Measurements from ENCODE around the gene KMT2C.
"Not testable (repeated sequence)": the region's sequence is repeated elsewhere in the genome, so short reads cannot be mapped to it uniquely, and the experiment has no call there.

Gene KMT2C

DNA sequence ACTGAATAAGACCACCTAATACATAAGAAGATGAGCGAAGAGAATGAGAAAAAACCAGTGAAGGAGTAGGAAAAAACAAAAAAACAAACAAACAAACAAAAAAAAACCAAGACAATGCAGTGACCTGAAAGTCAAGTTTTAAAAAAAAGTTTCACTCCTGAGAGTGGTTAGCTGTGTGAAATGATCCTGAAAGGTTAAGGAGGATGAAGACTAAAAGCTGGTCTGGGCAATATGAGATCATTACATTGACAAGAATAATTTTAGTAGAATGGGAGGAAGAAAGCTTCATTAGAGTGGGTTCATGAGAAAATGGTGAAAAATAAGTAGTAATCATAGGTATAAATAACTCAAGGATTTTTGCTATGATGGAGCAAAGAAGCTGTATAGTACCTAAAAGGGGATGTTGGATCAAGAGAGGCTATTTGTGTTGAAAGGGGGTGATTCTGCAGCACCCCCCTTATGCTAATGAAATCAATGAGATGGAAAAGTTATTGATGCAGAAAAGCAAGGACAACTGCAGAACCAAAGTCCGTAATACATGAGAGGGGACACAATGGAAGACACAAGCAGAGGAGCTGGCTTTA is 80.2 kb downstream of the KMT2C start:
- DNase-seq (ENCODE audit: low spot score): no peak

DNA sequence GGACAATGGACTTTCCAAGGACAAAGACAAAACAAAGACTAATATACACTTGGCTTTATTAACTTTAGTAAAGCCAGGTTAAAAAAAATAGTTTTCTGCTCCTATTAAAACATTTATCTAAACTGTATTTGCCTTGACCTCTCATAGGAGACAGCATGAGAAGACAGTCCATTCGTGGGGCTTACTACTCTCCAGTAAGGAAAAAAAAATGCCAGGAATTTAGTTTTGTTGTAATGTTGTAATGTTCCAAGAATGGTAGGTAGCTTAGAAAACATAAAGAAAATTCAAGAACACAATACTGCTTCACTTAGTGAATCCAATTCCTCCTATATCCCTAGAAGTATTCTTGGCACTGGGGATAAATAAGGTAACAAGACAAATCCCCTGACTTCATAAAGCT is 81.7 kb downstream of the KMT2C start:
- DNase-seq (ENCODE audit: low spot score): no peak

DNA sequence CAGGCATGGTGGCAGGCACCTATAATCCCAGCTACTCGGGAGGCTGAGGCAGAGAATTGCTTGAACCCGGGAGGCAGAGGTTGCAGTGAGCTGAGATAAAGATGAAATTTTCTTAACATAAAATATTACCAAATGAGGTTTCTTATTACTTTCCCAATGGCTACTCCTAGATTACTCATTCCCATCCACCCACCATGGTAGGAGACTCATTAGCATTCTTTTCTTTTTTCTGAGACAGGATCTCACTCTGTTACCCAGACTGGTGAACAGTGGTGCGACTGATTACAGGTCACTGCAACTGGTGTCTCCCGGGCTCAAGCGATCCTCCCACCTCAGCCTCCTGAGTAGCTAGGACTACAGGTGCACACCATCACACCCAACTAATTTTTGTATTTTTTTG is 82.5 kb downstream of the KMT2C start:
- not testable (repeated sequence) for DNase-seq (ENCODE audit: low spot score)

DNA sequence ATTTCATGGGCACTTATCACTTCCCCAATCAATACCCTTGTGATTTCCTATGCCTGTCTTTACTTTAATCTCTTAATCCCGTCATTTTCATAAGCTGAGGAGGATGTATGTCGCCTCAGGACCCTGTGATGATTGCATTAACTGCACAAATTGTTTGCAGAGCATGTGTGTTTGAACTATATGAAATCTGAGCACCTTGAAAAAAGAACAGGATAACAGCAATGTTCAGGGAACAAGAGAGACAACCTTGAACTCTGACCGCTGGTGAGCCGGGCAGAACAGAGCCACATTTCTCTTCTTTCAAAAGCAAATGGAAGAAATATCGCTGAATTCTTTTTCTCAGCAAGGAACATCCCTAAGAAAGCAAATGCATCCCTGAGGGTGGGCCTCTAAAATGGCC is 84.1 kb downstream of the KMT2C start:
- DNase-seq (ENCODE audit: low spot score): not testable (repeated sequence)

DNA sequence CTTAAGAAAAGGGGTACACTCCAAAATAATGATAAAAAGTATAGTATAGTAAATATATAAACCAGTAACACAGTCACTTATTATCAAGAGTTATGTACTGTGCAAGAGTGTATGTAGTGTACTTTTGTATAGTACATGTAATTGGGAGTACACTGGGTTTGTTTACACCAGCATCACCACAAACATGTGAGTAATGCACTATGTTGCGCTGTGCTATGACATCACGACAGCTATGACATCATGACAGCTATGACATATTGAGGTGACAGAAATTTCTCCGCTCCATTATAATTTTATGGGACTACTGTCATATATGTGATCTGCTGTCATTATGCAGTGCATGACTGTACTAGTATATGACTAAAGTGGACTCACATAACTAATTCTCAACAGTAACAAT is 84.6 kb downstream of the KMT2C start:
- DNase-seq (ENCODE audit: low spot score): no peak

DNA sequence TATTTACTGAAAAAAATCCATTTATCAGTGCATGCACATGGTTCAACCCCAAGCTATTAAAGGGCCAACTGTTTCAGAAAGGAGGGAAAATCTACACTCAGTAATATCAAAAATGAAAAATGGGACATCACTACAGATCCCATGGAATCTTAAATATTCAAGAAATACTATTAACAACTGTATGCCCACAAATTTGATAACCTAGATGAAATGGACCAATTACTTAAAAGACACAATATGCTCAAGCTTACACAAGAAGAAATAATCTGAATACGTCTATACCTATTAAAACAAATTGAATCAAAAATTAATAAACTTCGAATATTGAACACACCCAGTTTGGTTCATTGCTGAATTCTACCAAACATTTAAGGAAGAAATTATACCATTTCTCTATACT is 87.9 kb downstream of the KMT2C start:
- no peak for DNase-seq (ENCODE audit: low spot score)

DNA sequence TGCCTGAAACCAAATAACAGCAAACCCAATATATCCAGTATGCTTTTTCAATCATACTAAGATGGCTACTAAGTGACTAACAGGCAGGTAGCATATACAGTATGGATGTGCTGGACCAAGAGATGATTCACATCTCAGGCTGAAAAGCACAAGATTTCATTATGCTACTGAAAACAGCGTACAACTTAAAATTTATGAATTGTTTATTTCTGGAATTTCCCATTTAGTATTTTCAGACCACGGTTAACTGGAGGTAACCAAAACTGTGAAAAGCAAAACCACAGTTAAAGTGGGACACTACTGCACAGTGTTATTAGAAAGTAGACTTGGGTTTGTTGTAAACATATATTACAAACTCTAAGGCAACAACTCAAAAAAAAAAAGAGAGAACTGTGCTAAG is 91.5 kb downstream of the KMT2C start:
- DNase-seq (ENCODE audit: low spot score): no peak

DNA sequence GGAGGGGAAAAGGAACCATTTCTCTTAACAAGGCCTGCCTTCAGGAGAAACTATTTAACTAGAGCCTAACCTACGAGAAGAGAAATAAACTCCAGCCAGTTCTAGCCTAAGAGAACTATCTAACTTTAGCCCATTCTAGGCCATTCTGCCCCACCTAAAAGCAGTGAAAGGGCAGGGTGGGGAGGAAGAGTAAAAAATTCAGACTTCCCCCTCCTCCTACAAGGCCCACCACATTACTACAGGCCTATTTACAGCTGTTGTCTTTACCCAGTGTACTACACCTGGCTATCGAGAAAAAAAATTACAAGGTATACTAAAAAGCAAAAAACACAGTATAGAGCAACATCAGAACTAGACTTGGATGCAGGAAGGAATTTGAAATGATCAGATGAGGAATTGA is 93.0 kb downstream of the KMT2C start:
- no peak for DNase-seq (ENCODE audit: low spot score)

DNA sequence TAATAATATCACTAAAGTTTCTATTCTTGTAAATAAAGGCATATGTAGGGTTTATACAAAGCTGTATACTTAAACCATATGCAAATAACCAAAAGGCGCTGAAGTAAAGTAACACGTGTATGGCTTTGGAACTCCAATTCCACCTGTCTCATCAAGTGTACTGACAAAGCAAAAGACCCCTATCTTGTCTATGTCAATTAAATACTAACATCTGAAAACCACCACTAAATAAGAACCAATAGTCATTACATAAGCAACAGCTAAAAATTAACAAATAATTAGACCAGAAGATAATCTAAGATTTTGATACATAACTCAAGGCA is 93.9 kb downstream of the KMT2C start:
- DNase-seq (ENCODE audit: low spot score): no peak

DNA sequence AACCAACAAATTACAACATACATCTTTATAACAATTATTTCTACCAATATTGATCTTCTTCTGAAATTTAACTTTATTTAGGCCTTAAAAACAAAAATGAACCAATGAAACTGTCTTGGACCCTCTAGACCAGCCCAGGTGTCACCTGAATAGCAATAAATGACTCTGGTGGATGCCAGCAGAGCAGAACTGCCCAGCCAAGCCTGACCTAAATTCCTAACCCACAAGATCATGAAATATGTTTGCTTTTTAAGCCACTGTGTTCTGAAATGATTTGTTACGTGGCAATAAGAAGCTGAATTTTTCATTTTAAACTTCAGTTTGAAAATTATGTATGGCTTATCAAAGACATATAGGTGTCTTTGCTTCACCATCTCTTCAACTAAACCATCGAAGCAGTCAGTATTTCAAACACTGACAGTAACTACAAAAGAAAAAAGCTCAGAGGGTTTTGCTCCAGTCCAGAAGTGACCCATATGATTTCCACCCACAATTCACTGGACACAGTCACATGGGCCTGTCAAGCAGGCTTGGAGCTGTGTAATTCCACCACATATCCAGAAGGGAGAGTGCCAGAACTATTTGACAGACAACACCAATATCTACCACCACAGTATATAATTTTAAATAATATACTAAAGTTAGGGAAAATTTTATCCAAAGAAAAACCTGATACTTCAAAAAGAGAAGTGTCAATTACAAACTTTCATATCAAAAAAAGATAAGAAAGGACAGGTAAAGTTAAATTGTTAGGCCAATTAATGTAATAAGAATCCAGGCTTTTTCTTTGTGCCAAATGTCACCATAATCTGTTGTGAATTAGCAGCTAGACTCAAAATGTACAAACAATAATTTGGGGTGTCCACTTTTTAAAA is 94.5 kb downstream of the KMT2C start:
- DNase-seq (ENCODE audit: low spot score): no peak

DNA sequence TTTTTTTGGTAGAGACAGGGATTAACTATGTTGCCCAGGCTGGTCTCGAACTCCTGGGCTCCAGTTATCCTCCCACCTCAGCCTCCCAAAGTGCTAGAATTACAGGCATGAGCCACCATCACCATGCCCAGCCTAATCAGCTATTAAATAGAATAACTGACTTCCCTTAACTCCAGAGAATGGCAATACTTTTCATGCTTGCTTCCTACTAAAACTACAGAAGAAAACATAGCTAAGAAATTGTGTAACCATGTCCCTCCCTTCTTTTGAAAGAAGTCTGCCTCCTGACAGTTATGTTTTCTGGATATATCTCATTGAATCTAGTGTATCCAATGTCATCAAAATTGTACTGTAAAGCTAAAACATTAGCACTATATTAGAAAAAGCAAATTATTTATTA is 95.6 kb downstream of the KMT2C start:
- DNase-seq (ENCODE audit: low spot score): no peak

DNA sequence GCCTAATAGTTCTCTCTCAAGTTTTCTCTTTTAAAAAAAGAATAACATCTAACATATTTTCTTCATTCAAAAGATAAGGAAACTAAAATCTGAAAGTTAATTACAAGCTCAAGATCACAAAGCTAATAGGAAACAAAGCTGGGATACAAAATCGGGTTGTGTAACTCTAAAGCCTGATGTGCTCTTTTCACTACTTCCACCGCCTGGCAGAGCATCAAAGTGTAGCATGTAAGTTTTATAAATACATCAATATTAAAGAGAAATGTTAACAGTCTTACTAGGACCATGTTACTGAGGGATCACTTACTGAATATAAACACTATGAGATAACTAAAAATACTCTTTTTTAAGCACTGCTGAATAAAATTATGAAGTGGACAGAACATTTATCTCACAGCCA is 97.2 kb downstream of the KMT2C start:
- no peak for DNase-seq (ENCODE audit: low spot score)

DNA sequence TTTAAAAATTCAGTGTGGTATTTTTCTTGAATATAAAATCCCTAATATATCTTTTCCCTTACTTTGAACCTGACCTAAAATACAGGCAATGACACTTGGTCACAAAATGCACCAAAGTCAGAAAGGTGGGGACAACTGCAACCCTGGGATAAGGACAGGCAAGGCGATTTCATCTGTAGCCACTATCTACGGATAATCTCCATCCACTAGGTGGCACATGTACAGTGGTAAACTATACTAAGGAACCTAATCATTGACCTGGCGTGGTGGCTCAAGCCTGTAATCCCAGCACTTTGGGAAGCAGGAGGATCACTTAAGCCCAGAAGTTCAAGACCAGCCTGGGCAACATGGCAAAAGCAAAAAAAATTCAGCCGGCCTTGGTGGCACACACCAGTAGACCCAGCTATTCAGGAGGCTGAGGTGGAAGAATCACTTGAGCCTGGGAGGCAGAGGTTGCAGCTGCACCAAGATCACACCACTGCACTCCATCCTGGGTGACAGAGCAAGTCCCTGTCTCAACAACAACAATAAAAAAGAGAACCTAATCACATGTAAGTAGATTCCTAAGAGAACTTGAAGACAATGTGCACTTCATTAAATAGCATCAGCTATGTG is 98.9 kb downstream of the KMT2C start:
- DNase-seq (ENCODE audit: low spot score): no peak

DNA sequence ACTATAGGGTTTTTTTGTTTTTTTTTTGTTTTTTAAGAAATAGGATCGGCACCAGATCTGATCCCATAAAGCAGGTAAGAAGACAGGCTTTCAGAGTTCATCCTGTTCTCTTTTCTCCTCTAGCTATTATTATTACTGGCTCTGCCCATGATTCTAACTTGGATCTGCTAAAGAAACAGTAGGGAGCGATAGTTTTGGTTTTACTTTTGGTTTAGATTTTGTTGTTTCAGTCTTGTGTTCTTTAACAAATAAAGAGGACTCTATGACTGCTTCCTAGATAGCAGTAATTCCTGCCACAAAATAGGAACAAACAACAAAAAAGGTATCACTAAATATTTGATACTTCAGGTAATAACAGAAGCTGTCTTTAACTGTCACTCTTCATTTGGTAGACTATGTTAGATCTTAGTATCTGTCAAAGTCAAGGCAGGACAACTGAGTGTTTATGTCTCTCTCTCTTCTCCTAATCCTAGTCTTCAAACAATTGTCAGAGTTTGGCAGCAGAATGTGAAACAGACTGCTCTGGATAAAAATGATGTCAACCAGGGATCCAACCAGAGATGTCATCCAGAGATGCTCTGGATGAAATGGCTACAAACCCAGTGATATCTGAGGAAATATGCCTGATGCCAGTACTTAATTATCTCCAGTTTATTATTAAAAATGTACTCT is 99.8 kb downstream of the KMT2C start:
- DNase-seq (ENCODE audit: low spot score): no peak

DNA sequence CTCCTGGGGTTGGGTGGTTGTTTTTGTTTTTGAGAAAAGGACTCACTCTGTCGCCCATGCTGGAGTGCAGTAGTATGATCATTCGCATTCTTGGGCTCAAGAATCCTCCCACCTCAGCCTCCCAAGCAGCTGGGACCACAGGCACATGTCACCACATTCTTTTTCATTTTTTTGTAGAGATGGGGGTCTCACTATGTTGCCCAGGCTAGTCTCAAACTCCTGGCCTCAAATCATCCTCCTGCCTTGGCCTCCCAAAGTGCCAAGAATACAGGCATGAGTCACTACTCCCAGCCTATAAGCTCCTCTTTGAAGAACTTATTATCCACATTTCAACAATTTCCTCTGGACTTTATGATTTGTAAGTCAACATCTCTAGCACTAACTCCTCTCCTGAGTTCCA is 102.7 kb downstream of the KMT2C start:
- DNase-seq (ENCODE audit: low spot score): no peak

DNA sequence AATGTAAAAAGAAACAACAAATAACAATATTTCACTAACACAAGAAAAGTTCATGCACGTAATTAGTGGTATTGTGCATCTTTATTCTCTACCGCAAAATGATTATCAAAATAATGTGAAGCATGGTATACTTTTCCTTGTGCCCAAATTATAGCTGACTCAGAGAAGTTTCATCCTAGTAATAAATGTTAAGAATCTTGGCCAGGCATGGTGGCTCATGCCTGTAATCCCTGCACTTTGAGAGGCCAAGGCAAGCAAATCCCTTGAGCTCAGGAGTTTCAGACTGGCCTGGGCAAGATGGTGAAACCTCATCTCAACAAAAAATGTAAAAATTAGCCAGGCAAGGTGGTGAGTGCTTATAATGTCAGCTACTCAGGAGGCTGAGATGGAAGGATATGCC is 105.0 kb downstream of the KMT2C start:
- no peak for DNase-seq (ENCODE audit: low spot score)

DNA sequence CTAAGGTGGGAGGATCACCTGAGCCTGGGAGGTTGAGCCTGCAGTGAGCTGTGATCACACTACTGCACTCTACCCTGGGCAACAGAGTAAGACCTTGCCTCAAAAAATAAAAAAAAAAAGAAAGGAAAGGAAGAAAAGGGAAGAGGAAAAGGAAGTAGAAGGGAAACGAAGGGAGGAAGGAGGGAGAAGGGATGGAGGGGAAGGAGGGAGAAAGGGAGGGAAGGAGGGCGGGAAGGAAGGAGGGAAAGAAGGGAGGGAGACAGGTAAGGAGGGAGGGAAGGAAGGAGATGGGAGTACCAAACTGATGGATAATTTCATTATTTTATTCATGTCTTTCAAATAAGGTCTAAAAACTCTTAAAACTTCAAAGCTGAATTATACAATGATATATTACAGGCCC is 106.3 kb downstream of the KMT2C start:
- no peak for DNase-seq (ENCODE audit: low spot score)

DNA sequence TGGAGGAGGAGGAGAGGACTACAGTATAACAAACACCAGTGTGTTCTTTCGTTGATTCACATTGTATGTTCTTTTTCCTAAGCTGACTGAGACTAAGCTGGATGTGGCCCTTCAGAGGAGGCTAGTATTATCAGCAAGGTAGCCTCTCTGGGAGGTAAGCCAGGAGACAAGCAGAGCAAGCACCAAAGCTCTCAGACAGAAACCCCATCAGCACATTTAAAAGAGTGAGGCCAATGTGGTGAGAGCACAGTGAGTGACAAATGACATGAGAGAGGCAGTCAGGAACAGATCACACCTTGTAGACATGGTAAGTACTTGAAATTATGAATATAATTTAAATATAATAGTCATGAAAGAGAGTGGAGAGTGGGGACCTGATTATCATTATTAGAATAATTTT is 107.6 kb downstream of the KMT2C start:
- no peak for DNase-seq (ENCODE audit: low spot score)

DNA sequence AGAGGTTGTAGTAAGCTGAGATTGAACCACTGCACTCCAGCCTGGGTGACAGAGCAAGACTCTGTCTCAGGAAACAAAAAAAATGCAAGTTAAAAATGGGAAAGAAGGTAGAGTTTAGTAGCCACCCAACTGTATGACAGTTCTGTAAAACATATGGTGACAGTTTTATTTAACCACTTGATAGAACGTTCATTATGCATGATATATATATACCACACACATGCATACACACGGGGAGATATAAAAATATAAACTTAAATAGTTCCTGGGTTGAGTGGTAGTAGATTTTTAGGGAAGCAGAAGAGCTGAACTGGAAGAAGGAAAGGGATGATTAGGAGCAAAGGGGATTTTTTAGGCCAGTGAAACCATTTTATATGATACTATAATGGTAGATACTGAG is 120.0 kb downstream of the KMT2C start:
- no peak for DNase-seq (ENCODE audit: low spot score)

DNA sequence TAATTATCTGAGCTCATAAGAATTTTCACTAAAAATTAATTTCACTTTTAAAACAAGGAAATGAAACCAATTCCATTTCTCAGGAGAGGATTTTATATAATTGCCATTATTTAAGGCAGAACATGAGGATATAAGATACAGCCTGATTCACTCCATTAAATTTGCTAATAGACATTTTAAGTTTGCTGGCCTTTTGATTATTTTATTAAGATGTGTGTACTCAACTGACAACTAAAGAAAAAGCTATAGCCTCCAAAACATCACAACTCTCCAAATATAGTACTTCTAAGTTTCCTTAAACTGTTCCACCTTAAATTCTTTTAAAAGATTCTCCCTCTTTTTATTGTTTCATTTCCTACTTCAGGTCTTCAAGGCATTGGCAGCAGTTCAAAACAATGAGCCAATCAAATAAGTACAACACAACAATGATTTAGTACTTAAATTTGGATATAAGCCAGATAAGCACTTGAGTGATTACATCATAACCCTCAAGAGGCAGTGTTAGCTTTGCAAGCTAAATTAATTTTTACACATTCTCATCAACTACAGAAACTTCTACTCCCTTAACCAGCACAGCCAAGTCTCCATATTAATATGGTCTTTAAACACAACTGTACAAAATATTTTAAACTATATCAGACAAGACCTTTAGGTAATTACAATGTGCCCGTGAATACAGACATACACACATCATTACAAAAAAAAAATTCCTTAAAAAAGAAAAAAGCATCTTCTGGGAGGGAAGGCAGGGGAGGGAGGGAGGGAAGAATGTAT is 121.8 kb downstream of the KMT2C start:
- DNase-seq (ENCODE audit: low spot score): no peak

DNA sequence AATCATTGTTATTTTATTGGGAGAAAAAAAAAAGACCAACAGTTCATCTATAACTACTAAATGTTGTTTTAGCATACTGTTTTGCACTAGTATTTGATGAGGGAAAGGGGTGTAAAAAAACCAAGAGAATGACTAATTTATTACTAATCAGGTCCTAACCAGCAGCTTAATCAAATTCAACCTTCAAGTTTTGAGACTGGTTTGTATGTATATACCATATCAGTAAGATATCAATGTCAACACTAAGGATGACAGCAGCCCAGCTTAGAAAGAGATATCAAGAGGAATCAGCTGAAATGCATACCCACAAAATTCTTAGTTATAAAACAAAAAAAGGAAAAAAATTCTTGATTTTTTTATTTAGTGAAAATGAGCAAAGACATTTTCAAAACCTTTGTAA is 122.6 kb downstream of the KMT2C start:
- no peak for DNase-seq (ENCODE audit: low spot score)

DNA sequence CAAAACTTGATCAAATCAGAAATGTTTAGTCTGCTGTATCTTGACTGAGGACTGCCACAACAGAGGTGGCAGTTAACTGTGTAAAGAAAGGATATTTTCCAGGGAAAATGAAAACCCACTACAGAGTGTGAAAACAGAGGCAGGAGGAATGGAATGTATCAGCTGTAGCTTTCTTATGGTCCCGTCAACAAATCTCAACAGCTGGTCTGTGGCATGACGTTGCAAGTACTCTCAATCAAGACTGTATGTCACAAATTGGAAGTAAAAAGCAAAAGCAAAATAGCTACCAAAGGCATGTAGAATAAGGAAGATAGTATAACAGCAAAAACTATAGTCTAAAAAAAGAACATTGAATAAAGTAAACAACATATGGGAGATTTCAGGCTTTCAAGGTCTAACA is 123.5 kb downstream of the KMT2C start:
- no peak for DNase-seq (ENCODE audit: low spot score)
